GM10847 (cell line): ENCODE results near the gene NPLOC4.

ENCODE experiments used
- POLR2A ChIP-seq: IDR thresholded peaks from 2 replicates; pipeline ENCODE4 v1.6.1; 2011; ENCODE audit not compliant: insufficient read length; ENCODE audit errors: extremely low read depth

NPLOC4 gene

DNA sequence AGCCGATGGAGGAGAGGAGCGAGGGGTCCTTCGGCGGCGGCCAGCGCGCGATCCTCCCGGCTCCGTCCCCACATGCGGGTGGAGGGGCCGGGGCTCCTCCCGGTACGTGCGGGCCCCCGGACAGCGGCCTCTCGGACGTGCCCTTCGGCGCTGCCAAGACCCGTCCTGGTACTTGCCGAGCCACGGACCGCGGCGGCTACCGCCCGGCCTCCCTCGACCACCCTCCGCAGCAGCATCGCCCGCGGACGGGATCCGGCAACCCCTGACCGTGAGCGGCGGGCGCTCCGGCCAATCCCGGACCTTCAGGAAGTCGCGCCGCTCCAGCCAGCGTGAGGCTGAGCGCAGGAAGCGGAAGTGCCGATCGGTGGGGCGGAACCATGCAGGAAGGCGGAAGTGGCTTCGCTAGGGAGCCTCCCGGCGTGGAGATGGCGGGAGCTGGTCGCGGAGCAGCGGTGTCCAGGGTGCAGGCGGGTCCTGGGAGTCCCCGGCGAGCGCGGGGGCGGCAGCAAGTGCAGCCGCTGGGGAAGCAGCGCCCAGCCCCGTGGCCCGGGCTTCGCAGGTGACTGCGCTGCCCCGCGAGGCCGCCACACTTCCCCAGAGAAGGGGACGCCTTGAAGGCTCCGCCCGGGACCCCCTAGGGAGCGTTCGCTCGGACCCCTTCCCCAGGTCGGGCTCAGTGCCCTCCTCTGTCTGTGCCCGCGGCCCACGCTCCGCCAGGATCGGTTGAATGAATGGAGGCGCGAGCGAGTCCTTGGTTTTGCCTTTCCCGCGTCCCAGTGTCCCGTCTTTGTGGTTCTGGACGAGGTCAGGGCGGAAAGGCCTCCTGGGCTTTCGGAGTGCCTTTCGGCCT is 29.7 kb upstream of the NPLOC4 start, which contains the start of the genes CCDC137 and OXLD1:
Gene CCDC137 (plus strand): TSS at position 396 of the 850 bp plus-strand sequence. CDS start 30 bp downstream, at position 426.
Gene OXLD1 (minus strand): TSS at position 264 of the 850 bp plus-strand sequence. CDS start 28 bp downstream, at position 236.
- TF ChIP-seq POLR2A = peak; percentile 97

GRCh38 chr17:81666092-81666341 is 29.1 kb upstream of the NPLOC4 start:
- TF ChIP-seq POLR2A = no peak

DNA sequence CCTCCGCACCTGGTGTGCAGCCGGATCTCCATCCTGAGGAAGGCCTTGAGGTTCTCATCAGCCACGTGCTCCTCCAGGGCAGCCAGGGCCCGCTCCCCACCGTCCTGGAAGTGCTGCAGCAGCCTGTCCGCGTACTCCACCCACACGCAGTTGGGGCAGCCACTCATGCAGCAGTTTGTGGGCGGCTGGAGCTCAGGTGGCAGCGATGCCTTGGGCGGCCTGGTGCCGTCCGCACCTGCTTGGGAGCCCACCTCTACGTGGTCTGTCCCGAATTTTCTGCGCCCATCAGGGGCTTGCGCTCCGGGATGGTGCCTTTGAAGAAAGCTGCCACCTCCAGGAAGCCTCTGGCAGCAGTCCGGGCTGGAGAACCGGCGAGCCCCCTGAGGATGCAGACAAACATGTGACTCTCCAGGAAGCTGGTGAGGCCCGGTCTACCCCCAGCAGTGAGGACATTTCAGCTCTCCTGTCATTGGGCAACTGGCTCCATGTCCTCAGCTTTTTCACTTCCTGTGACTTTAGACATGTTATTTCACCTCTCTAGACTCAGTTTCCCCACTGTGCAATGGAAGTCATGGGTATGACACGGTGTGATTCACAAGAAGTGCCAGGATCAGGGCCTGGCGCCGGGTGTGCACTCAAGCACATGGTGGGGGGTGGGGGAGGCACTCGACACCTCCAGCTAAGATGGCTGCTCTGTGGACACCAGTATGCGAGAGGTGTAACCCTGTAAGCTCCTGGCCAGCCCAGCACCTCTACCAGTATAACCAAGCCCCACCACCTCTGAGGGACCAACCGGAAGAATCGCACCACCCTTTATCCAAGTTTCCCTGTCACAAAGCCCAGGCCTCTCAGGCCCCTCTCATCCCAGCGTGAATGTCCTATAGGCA is 28.5 kb upstream of the NPLOC4 start:
- TF ChIP-seq POLR2A = peak; percentile 9

DNA sequence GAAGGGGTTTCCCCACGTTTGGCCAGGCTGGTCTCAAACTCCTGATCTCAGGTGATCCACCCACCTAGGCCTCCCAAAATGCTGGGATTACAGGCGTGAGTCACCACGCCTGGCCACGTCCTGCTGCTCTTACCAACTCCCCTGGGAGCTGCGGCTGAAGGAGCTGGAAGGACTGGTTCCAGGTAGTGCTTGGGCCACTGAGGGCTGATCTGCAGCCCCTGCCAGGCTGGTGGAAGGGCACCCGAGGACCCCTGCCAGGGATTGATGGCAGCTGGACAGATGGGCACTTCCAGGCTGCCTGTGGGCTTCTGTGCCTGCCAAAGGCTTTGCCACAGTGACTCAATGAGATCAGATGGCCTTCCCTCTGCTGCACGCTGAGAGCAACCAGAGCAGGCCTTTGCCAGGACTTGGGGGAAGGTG is 27.1 kb upstream of the NPLOC4 start:
- no peak for TF ChIP-seq POLR2A

DNA sequence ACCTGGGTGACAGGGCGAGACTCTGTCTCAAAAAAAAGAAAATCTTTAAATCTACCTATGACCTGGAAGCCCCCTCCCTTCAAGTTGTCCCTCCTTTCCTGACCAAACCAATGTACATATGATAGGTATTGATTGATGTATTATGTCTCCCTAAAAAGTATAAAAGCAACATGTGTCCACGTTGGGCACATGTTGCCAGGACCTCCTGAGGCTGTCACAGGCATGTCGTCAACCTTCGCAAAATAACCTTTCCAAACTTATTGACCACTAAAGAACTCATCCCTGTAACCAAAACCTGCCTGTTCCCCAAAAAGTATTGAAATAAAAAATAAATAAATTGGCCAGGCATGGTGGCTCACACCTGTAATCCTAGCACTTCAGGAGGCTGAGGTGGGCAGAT is 25.1 kb upstream of the NPLOC4 start:
- no peak for TF ChIP-seq POLR2A

GRCh38 chr17:81660441-81660840 is 23.5 kb upstream of the NPLOC4 start:
- no peak for TF ChIP-seq POLR2A

GRCh38 chr17:81659038-81659437 is 22.1 kb upstream of the NPLOC4 start:
- TF ChIP-seq POLR2A = no peak

DNA sequence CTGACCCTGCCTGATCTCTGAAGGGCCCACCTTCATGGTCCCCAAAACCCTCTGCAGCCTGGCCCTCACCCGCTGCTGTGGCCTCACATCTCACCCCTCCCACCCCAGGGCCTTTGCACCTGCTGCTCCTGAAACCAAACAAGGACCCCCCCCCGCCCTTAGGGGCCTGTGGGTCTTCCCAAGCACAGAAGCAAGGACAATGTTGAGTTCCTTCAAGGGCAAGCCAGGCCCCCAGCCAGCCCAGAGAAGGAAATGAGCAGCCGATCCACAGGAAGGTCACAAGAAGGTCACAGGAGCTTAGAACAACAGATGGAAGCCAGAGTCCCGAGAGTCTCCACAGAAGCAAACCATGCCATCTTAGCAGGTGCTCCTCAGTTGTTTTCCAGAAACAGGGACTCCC is 19.9 kb upstream of the NPLOC4 start:
- TF ChIP-seq POLR2A = no peak

GRCh38 chr17:81656118-81656743 is 19.3 kb upstream of the NPLOC4 start, which contains the start of gene PDE6G:
Gene PDE6G, minus strand, starts transcription at chr17:81656542. Its CDS starts 3,237 bp downstream, at chr17:81653305.
- no peak for TF ChIP-seq POLR2A

DNA sequence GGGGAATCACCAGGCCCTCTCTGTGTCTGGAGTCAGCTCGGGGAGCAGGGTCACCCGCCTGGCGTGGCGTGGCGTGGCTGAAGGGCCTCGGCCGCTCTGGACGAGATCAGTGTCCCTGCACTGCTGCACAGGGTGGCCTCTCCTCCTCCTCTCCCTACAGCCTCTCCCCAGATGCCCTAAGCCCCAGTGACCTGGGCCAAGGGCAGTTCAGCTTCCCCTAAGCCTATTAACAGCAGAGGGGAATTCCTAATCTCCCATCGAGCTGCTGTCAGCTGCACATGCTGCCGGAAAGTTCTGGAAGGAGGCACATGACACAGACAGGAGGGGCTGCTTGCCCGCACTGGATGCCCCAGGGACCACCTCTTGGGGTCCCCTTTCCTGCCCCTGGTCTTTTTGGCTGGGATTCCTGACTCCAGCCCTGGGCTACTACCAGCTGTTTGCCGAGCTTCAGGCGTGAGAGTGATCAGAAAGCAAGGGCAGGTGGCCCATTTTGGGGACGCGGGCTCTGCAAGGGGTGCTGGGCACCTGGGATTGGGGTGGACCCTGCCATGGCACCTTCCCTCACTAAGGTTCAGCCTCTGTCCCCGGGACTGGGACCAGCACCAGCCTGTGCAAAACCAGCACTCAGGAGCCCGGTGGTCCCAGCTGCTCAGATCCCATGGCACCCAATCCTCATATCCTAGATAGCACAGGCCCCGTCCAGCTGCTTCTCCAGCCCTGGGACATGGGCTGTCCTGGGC is 18.6 kb upstream of the NPLOC4 start:
- no peak for TF ChIP-seq POLR2A

DNA sequence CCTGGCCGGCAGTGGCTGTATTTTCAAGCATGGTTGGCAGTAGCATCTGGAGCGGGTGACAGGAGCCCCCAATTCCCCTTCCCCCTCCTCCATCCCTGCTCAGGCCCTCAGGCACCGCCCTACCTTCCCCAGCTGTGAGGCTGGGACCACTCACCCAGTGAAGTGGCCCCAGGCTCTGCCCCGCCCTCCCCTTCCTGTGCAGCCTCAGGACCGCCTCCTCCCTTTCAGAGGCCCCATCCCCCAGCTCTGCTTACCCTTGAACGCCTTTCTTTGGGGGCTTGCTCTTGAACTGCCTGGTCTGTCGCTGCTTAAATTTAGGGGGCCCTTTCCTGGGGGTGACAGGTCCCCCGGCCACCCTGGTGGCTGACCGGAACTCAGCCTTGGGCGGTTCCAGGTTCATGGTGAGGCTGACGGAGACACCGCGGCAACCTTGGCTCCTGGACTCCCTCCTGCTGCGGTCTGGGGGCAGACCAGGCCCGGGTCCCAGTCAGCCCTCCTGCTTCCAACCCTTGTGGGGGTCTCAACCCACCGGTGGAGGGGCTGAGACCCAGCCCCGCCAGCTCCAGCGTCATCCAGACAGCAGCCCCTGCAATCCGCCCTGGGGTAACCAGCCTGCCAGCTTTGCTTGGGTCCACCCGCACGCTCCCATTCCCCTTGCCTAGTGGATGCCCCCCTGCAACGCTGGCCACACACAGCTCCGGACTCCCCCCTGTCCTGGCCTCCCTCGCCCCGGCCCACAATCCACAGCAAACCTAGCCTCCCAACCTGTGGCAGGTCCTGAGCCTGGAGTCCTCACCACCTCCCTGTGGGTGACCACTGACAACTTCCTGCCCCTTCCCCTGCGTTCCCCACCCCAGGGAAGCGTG is 16.2 kb upstream of the NPLOC4 start:
- TF ChIP-seq POLR2A = no peak

DNA sequence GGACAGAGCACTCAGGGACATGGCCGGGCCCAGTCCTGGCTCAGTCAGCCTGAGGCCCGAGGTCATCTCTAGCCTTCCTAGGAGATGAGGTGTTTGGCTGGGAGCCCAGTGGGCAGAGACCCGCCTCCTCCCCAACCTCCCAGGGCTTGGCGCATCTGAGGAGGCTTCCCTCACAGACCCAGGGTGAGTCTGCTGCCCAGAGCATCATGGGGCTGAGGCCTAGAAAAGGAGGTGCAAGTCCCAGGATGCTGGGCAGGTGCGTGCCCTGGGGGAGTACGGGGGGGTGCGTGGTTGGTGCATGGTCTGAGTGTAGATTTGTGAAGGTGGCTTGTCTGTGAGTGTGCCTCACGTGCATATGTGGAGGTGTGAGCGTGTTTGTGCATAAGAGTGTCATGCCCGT is 14.8 kb upstream of the NPLOC4 start:
- no peak for TF ChIP-seq POLR2A

- TF ChIP-seq POLR2A = no peak
These were observed 14.0 kb upstream of the NPLOC4 start for GRCh38 chr17:81650951-81651350.

- TF ChIP-seq POLR2A = no peak
These were observed 11.8 kb upstream of the NPLOC4 start for GRCh38 chr17:81648707-81649085.
